Fibroblast of peridontal ligament (primary cell): Measurements from ENCODE around the gene TRIM4.

Experiments
- DNase-seq: peaks from one replicate; pipeline ENCODE4 v3.0.0-alpha.2; 2010; ENCODE audit errors: extremely low read depth

The TRIM4 gene

DNA sequence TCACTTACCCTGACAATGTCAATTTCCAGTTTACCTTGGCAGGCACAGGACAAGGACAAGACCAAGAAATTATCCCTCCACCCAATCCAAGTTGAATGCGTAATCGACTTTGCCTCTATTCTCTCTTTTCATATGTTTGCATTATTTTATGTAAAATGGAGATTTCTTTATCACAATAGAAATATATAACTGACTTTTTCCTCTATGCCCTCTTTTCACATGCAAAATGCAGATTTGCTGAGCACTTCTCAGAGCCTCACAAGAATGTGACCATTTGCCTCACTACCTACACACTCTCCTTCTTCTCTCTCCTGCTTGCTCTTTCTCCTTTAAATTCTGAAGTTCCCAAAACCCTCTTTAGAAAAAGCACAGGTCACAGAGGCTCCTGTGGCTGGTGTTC is 76.4 kb downstream of the TRIM4 start:
- no peak for DNase-seq
